GM23338 (cell line): ENCODE data around the gene EPX. TPM values are rescaled to one million over a fixed set of nuclear protein-coding genes. Genes with fewer than 3 reads are reported as not detected.

ENCODE experiments used
- ATAC-seq: fragments of 200-7000 bp; cut with Tn5 transposase; 3 replicates; pipeline ENCODE4 v1.9.1; 2020
- DNase-seq: peaks from one replicate; pipeline ENCODE4 v3.0.0-alpha.2; 2015; ENCODE audit warnings: low spot score
- H2AFZ ChIP-seq: fragments of 200-600 bp; sonication (generic); 2 replicates; pipeline ENCODE4 v1.8.0; 2016; ENCODE audit warnings: antibody characterized with exemption, mild to moderate bottlenecking, moderate library complexity
- H3F3A ChIP-seq: fragments of 200-600 bp; sonication (generic); replicated peaks from 2 replicates; pipeline ENCODE4 v1.8.0; 2017; ENCODE audit warnings: antibody characterized with exemption, mixed run types, low read depth
- H3K27ac ChIP-seq: fragments of 200-600 bp; sonication (generic); 2 replicates; pipeline ENCODE4 v1.6.1; 2016; ENCODE audit warnings: low read depth
- H3K27me3 ChIP-seq: fragments of 200-600 bp; sonication (generic); 2 replicates; pipeline ENCODE4 v1.8.0; 2016; ENCODE audit warnings: mild to moderate bottlenecking, mixed run types, moderate library complexity; ENCODE audit not compliant: insufficient read depth
- H3K36me3 ChIP-seq: fragments of 200-600 bp; sonication (generic); 2 replicates; pipeline ENCODE4 v1.8.0; 2016; ENCODE audit warnings: mild to moderate bottlenecking; ENCODE audit not compliant: insufficient read depth
- H3K4me1 ChIP-seq: fragments of 200-600 bp; sonication (generic); 2 replicates; pipeline ENCODE4 v1.8.0; 2016; ENCODE audit warnings: mild to moderate bottlenecking, moderate library complexity; ENCODE audit not compliant: insufficient read depth
- H3K4me2 ChIP-seq: fragments of 200-600 bp; sonication (generic); 2 replicates; pipeline ENCODE4 v1.7.1; 2017; ENCODE audit warnings: mixed run types
- H3K4me3 ChIP-seq: fragments of 200-600 bp; sonication (generic); 2 replicates; pipeline ENCODE4 v1.6.1; 2016; ENCODE audit warnings: mixed run types
- H3K79me2 ChIP-seq: fragments of 200-600 bp; sonication (generic); replicated peaks from 2 replicates; pipeline ENCODE4 v1.8.0; 2017; ENCODE audit warnings: mild to moderate bottlenecking; ENCODE audit not compliant: insufficient read depth
- H3K9me2 ChIP-seq: fragments of 200-600 bp; sonication (generic); 2 replicates; pipeline ENCODE4 v1.8.0; 2017; ENCODE audit not compliant: insufficient read depth
- H4K20me1 ChIP-seq: fragments of 200-600 bp; sonication (generic); replicated peaks from 2 replicates; pipeline ENCODE4 v1.8.0; 2017; ENCODE audit warnings: mild to moderate bottlenecking; ENCODE audit not compliant: insufficient read depth
- H3K27ac Mint-ChIP-seq: 2 replicates; pipeline ENCODE4 v1.8.0; 2020; ENCODE audit warnings: inconsistent platforms, mild to moderate bottlenecking, moderate library complexity, mixed read lengths
- H3K27me3 Mint-ChIP-seq: 3 replicates; pipeline ENCODE4 v1.8.0; 2022; ENCODE audit warnings: low read depth, mild to moderate bottlenecking, moderate library complexity, mixed read lengths, inconsistent platforms; ENCODE audit not compliant: insufficient read depth, poor library complexity
- H3K36me3 Mint-ChIP-seq: 3 replicates; pipeline ENCODE4 v1.8.0; 2021; ENCODE audit warnings: low read depth, mild to moderate bottlenecking, inconsistent platforms, moderate library complexity, mixed read lengths
- H3K4me1 Mint-ChIP-seq: 3 replicates; pipeline ENCODE4 v1.8.0; 2020; ENCODE audit warnings: mild to moderate bottlenecking, inconsistent platforms, mixed read lengths
- H3K4me3 Mint-ChIP-seq: 3 replicates; pipeline ENCODE4 v1.8.0; 2021; ENCODE audit warnings: moderate library complexity, mild to moderate bottlenecking, inconsistent platforms, mixed read lengths
- H3K9me3 Mint-ChIP-seq: 3 replicates; pipeline ENCODE4 v1.8.0; 2020; ENCODE audit warnings: moderate library complexity, mild to moderate bottlenecking, inconsistent platforms, mixed read lengths
- EZH2 ChIP-seq: fragments of 200-600 bp; sonication (generic); IDR thresholded peaks from one replicate; pipeline ENCODE4 v1.8.0; 2017; ENCODE audit warnings: antibody characterized with exemption, mild to moderate bottlenecking, low read depth; ENCODE audit not compliant: unreplicated experiment
- JUNB ChIP-seq: IDR thresholded peaks from one replicate; pipeline ENCODE4 v1.6.1; 2016; ENCODE audit warnings: antibody characterized with exemption; ENCODE audit not compliant: unreplicated experiment
- NANOG ChIP-seq: IDR thresholded peaks from 2 replicates; pipeline ENCODE4 v1.6.1; 2016; ENCODE audit warnings: antibody characterized with exemption, borderline replicate concordance
- POLR2AphosphoS5 ChIP-seq: IDR thresholded peaks from 2 replicates; pipeline ENCODE4 v1.6.1; 2016; ENCODE audit warnings: antibody characterized with exemption, low read depth
- ZNF114 ChIP-seq: fragments of 250-450 bp; sonication (Bioruptor Pico); IDR thresholded peaks from 2 replicates; pipeline ENCODE4 v1.5.0; 2020; ENCODE audit warnings: mild to moderate bottlenecking, moderate library complexity
- ZNF331 ChIP-seq: fragments of 250-450 bp; sonication (Bioruptor Pico); IDR thresholded peaks from 2 replicates; pipeline ENCODE4 v1.5.0; 2020; ENCODE audit warnings: low read depth, mild to moderate bottlenecking, moderate library complexity
- ZNF462 ChIP-seq: fragments of 250-450 bp; sonication (Bioruptor Pico); IDR thresholded peaks from 2 replicates; pipeline ENCODE4 v1.5.0; 2020; ENCODE audit warnings: mild to moderate bottlenecking, moderate library complexity
- polyA plus RNA-seq: library from polyadenylated mRNA; unstranded; fragments of >200 nt; fragmentation: Nextera tagmentation; extraction: Ambion mirVana; gene quantifications from 2 replicates; pipeline ENCODE4 v1.2.1, GENCODE V29; 2016
- total RNA-seq: library from RNA; depleted of rRNA; stranded (reverse); fragments of >200 nt; shearing (Covaris generic); gene quantifications from 2 replicates; pipeline ENCODE4 v1.2.3, GENCODE V29; 2014
- TF ChIP-seq, protein P1 (sequence below): IDR thresholded peaks from one replicate; pipeline ENCODE4 v1.6.1; 2018; ENCODE audit warnings: antibody characterized with exemption; ENCODE audit not compliant: unreplicated experiment
- TF ChIP-seq, protein P2 (sequence below), 2 experiments: fragments of 200-600 bp in 1 of 2; sonication (generic) in 1 of 2; conservative IDR thresholded peaks; 2 replicates each; pipeline versions ENCODE4 v1.5.1 to v1.6.1; 2016 to 2017; ENCODE audit warnings: antibody characterized with exemption in 2 of 2, low read depth in 2 of 2, mild to moderate bottlenecking in 2 of 2, moderate library complexity in 1 of 2
- TF ChIP-seq, protein P3 (sequence below): IDR thresholded peaks from 2 replicates; pipeline ENCODE4 v1.6.1; 2016; ENCODE audit warnings: antibody characterized with exemption

The EPX gene
- total and polyA plus RNA-seq, 2 experiments from 2014 or later, result 0.10 TPM; not detected in 1

DNA sequence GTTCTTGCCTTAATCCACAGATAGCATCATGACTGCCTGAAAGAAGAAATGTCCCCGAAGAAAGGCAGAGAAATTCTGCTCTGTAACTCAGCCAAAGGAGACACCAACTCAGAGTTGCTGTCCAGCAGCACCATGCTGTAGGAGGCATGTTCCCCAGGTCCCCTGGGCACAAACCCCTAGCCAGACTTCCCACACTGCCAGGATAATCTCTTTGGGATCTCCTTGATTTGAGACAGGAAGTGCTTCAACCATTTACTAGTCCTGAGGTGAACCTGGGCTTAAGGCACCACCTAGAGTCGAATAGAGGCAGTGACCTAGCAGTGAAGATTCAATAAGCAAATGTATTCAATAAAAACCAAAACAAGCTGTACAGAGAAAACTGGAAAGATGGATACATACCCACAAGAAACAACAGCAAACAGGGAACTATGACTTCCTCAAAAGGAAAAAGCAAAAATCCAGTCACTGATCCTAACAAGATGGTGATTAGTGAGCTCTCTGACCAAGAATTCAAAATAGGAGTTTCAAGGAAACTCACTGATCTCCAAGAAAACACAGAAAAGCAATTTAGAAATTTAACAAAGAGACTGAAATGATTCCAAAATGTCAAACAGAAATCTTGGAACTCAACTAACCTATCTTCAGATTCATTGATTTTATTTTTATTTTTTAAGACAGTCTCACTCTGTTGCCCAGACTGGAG, 20.0 kb upstream of the EPX start:
- Mint-ChIP-seq H3K27ac (no peak overlapping the region), H3K4me3 (no peak overlapping the region), H3K9me3 (no peaks in the 10 kb centered on the region), H3K4me1 (no peaks in the 10 kb centered on the region), H3K27me3 (peaks cover 12% of the 10 kb centered on the region), H3K36me3 (no peaks in the 10 kb centered on the region)
- H3K9me2 ChIP-seq, result no peaks in the 10 kb centered on the region
- H2AFZ ChIP-seq, result no peak overlapping the region
- no peaks in the 10 kb centered on the region for H3K4me1 ChIP-seq
- H3K4me2 ChIP-seq, result no peak overlapping the region
- H3K79me2 ChIP-seq, result no peaks in the 10 kb centered on the region
- no peaks in the 10 kb centered on the region for H3K27me3 ChIP-seq
- no peaks in the 10 kb centered on the region for H3F3A ChIP-seq
- DNase-seq, result peak; percentile 86
- peak; percentile 99 for ATAC-seq
- TF ChIP-seq ZNF331 (no peak), ZNF114 (CRISPR knock-in tag) (no peak), JUNB (no peak), POLR2AphosphoS5 (no peak), EZH2 (no peak), ZNF462 (CRISPR knock-in tag) (no peak), NANOG (no peak)
- TF ChIP-seq, protein P1, sequence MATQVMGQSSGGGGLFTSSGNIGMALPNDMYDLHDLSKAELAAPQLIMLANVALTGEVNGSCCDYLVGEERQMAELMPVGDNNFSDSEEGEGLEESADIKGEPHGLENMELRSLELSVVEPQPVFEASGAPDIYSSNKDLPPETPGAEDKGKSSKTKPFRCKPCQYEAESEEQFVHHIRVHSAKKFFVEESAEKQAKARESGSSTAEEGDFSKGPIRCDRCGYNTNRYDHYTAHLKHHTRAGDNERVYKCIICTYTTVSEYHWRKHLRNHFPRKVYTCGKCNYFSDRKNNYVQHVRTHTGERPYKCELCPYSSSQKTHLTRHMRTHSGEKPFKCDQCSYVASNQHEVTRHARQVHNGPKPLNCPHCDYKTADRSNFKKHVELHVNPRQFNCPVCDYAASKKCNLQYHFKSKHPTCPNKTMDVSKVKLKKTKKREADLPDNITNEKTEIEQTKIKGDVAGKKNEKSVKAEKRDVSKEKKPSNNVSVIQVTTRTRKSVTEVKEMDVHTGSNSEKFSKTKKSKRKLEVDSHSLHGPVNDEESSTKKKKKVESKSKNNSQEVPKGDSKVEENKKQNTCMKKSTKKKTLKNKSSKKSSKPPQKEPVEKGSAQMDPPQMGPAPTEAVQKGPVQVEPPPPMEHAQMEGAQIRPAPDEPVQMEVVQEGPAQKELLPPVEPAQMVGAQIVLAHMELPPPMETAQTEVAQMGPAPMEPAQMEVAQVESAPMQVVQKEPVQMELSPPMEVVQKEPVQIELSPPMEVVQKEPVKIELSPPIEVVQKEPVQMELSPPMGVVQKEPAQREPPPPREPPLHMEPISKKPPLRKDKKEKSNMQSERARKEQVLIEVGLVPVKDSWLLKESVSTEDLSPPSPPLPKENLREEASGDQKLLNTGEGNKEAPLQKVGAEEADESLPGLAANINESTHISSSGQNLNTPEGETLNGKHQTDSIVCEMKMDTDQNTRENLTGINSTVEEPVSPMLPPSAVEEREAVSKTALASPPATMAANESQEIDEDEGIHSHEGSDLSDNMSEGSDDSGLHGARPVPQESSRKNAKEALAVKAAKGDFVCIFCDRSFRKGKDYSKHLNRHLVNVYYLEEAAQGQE, result peak; percentile 64
- TF ChIP-seq, protein P2, sequence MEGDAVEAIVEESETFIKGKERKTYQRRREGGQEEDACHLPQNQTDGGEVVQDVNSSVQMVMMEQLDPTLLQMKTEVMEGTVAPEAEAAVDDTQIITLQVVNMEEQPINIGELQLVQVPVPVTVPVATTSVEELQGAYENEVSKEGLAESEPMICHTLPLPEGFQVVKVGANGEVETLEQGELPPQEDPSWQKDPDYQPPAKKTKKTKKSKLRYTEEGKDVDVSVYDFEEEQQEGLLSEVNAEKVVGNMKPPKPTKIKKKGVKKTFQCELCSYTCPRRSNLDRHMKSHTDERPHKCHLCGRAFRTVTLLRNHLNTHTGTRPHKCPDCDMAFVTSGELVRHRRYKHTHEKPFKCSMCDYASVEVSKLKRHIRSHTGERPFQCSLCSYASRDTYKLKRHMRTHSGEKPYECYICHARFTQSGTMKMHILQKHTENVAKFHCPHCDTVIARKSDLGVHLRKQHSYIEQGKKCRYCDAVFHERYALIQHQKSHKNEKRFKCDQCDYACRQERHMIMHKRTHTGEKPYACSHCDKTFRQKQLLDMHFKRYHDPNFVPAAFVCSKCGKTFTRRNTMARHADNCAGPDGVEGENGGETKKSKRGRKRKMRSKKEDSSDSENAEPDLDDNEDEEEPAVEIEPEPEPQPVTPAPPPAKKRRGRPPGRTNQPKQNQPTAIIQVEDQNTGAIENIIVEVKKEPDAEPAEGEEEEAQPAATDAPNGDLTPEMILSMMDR (conservative IDR thresholded peaks at IDR 0.05; ENCODE audit: low read depth in 2 of 2), result peak; percentile 79 to 85
- TF ChIP-seq, protein P3, sequence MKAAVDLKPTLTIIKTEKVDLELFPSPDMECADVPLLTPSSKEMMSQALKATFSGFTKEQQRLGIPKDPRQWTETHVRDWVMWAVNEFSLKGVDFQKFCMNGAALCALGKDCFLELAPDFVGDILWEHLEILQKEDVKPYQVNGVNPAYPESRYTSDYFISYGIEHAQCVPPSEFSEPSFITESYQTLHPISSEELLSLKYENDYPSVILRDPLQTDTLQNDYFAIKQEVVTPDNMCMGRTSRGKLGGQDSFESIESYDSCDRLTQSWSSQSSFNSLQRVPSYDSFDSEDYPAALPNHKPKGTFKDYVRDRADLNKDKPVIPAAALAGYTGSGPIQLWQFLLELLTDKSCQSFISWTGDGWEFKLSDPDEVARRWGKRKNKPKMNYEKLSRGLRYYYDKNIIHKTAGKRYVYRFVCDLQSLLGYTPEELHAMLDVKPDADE, result no peak
- H3K27ac ChIP-seq, result no peak overlapping the region
- H4K20me1 ChIP-seq, result no peaks in the 10 kb centered on the region
- H3K36me3 ChIP-seq, result no peaks in the 10 kb centered on the region
- H3K4me3 ChIP-seq, result no peak overlapping the region
